Caco-2 (cell line): ENCODE results near the gene CCDC60. TPM values are rescaled to one million over a fixed set of nuclear protein-coding genes. Genes with fewer than 3 reads are reported as not detected.

ENCODE experiments used
- BruUV-seq: library from RNA; stranded (reverse); fragments of 400-500 nt; replicated peaks from 2 replicates; lab custom pipeline; 2021; lab: Mats Ljungman, UMichigan
- CTCF ChIA-PET: fragments of 300-600 bp; sonication (Branson Sonifier 250); formaldehyde crosslinking; loops from one replicate; lab custom pipeline; 2022; ENCODE audit warnings: antibody characterized with exemption; lab: Charles Lee
- POLR2A ChIA-PET: fragments of 300-600 bp; sonication (Branson Sonifier 250); formaldehyde crosslinking; loops from one replicate; lab custom pipeline; 2022; ENCODE audit warnings: antibody characterized with exemption; lab: Charles Lee
- DNase-seq, 2 experiments: peaks; one replicate each; pipeline versions ENCODE4 v3.0.0 to v3.0.0-alpha.2; 2020 to 2022
- H3K27me3 ChIP-seq: replicated peaks from 2 replicates; pipeline ENCODE4 v1.6.0; 2011; ENCODE audit warnings: low read length; ENCODE audit not compliant: control insufficient read depth, insufficient read depth
- H3K36me3 ChIP-seq: 2 replicates; pipeline ENCODE4 v1.5.1; 2011; ENCODE audit warnings: low read length; ENCODE audit not compliant: control insufficient read depth, insufficient read depth
- H3K4me1 ChIP-seq: fragments of 250-450 bp; sonication (Bioruptor Pico); 2 replicates; pipeline ENCODE4 v1.5.1; 2020; ENCODE audit warnings: mild to moderate bottlenecking
- H3K4me3 ChIP-seq: 2 replicates; pipeline ENCODE4 v1.5.1; 2011; ENCODE audit warnings: low read depth, mild to moderate bottlenecking, control low read depth, low read length
- H3K9me3 ChIP-seq: fragments of 250-450 bp; sonication (Bioruptor Pico); 2 replicates; pipeline ENCODE4 v1.5.1; 2020; ENCODE audit warnings: mild to moderate bottlenecking, moderate library complexity
- H3K27ac Mint-ChIP-seq: one replicate; pipeline ENCODE4 v1.8.0; 2022; ENCODE audit warnings: mixed read lengths; ENCODE audit not compliant: unreplicated experiment
- H3K27me3 Mint-ChIP-seq: one replicate; pipeline ENCODE4 v1.8.0; 2022; ENCODE audit warnings: mixed read lengths; ENCODE audit not compliant: insufficient read depth, unreplicated experiment
- H3K36me3 Mint-ChIP-seq: one replicate; pipeline ENCODE4 v1.8.0; 2022; ENCODE audit warnings: mild to moderate bottlenecking, mixed read lengths; ENCODE audit not compliant: insufficient read depth, unreplicated experiment
- H3K4me1 Mint-ChIP-seq: one replicate; pipeline ENCODE4 v1.8.0; 2022; ENCODE audit warnings: low read depth, mixed read lengths; ENCODE audit not compliant: unreplicated experiment
- H3K4me3 Mint-ChIP-seq: one replicate; pipeline ENCODE4 v1.8.0; 2022; ENCODE audit warnings: mild to moderate bottlenecking, moderate library complexity, mixed read lengths; ENCODE audit not compliant: unreplicated experiment
- H3K9me3 Mint-ChIP-seq: one replicate; pipeline ENCODE4 v1.8.0; 2022; ENCODE audit warnings: mixed read lengths; ENCODE audit not compliant: unreplicated experiment
- intact Hi-C: fragments of 100-400 bp; cut with micrococcal nuclease; formaldehyde crosslinking; loops from one replicate; pipeline ENCODE4 v1.10.0; 2022; ENCODE audit not compliant: unreplicated experiment
- total RNA-seq: library from RNA; stranded (reverse); gene quantifications from 2 replicates; pipeline ENCODE4 v1.2.3, GENCODE V29; 2022
- TF ChIP-seq, protein P1 (sequence below), 2 experiments: fragments of 200-600 bp in 1 of 2; IDR thresholded peaks; 1 replicate in 1 of 2; 2 replicates in 1 of 2; pipeline versions ENCODE4 v1.5.1 to v1.8.0; 2011 to 2022; ENCODE audit warnings: antibody characterized with exemption in 1 of 2, control low read depth in 1 of 2, inconsistent platforms in 1 of 2, low read depth in 1 of 2, low read length in 1 of 2, mild to moderate bottlenecking in 1 of 2, moderate library complexity in 1 of 2; ENCODE audit not compliant: insufficient read depth in 1 of 2, severe bottlenecking in 1 of 2, unreplicated experiment in 1 of 2

The CCDC60 gene
- total RNA-seq, 1 experiment from 2014 or later, result not detected

DNA sequence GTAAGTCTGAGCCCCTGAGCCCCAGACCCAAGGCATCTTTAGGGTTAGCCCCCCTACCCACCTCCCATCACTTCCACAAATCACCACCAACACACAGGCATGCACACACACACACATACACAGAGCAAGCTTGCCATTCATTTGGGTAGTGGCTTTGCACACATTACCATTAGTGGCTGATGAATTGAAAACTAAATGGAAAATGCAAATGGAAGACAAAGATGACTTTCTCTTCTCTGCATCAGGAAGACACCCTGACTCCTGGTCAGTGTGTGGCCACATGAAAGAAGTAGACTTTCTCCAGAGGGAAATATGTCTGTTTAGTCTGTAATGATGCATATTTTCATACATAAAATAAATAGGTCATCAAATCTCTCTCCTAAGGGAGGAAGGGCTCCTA lies 55.2 kb downstream of the CCDC60 start:
- TF ChIP-seq, protein P1, sequence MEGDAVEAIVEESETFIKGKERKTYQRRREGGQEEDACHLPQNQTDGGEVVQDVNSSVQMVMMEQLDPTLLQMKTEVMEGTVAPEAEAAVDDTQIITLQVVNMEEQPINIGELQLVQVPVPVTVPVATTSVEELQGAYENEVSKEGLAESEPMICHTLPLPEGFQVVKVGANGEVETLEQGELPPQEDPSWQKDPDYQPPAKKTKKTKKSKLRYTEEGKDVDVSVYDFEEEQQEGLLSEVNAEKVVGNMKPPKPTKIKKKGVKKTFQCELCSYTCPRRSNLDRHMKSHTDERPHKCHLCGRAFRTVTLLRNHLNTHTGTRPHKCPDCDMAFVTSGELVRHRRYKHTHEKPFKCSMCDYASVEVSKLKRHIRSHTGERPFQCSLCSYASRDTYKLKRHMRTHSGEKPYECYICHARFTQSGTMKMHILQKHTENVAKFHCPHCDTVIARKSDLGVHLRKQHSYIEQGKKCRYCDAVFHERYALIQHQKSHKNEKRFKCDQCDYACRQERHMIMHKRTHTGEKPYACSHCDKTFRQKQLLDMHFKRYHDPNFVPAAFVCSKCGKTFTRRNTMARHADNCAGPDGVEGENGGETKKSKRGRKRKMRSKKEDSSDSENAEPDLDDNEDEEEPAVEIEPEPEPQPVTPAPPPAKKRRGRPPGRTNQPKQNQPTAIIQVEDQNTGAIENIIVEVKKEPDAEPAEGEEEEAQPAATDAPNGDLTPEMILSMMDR (IDR thresholded peaks at IDR 0.05; ENCODE audit: insufficient read depth in 1 of 2, low read depth in 1 of 2, low read length in 1 of 2, severe bottlenecking in 1 of 2, unreplicated experiment in 1 of 2), result no peak
- Mint-ChIP-seq H3K27me3 (peaks cover 3% of the 10 kb centered on the region), H3K4me3 (no peak overlapping the region), H3K36me3 (no peaks in the 10 kb centered on the region), H3K4me1 (no peaks in the 10 kb centered on the region), H3K9me3 (no peaks in the 10 kb centered on the region), H3K27ac (no peak overlapping the region)
- intact Hi-C loops, result no loop called here
- Histone ChIP-seq H3K4me1 (no peaks in the 10 kb centered on the region), H3K27me3 (no peaks in the 10 kb centered on the region), H3K36me3 (no peaks in the 10 kb centered on the region), H3K4me3 (no peak overlapping the region), H3K9me3 (no peaks in the 10 kb centered on the region)
- CTCF ChIA-PET, result no interaction called here
- no peak for DNase-seq
- BruUV-seq, result no TSS peak
- POLR2A ChIA-PET, result no interaction called here

- Mint-ChIP-seq H3K27ac (no peak overlapping the region), H3K27me3 (peaks cover 5% of the 10 kb centered on the region), H3K9me3 (no peaks in the 10 kb centered on the region), H3K36me3 (no peaks in the 10 kb centered on the region), H3K4me1 (no peaks in the 10 kb centered on the region), H3K4me3 (no peak overlapping the region)
- Histone ChIP-seq H3K36me3 (no peaks in the 10 kb centered on the region), H3K4me1 (no peaks in the 10 kb centered on the region), H3K27me3 (no peaks in the 10 kb centered on the region), H3K4me3 (no peak overlapping the region), H3K9me3 (no peaks in the 10 kb centered on the region)
- TF ChIP-seq, protein P1 (IDR thresholded peaks at IDR 0.05; ENCODE audit: insufficient read depth in 1 of 2, low read depth in 1 of 2, low read length in 1 of 2, severe bottlenecking in 1 of 2, unreplicated experiment in 1 of 2), result no peak
- ChIA-PET CTCF (no interaction called here), POLR2A (interaction anchor here (0.6 kb wide), 1 partner anchor 213 kb away, joined by 3 read pairs; no protein-coding TSS in a partner anchor)
- BruUV-seq, result no TSS peak
- no peak for DNase-seq
- intact Hi-C loops, result no loop called here
These were observed 57.1 kb downstream of the CCDC60 start for GRCh38 chr12:119391673-119392072.

GRCh38 chr12:119393677-119394076 lies 59.1 kb downstream of the CCDC60 start:
- Histone ChIP-seq H3K4me1 (no peaks in the 10 kb centered on the region), H3K36me3 (no peaks in the 10 kb centered on the region), H3K27me3 (no peaks in the 10 kb centered on the region), H3K9me3 (peaks cover 5% of the 10 kb centered on the region), H3K4me3 (no peak overlapping the region)
- BruUV-seq, result no TSS peak
- ChIA-PET POLR2A (no interaction called here), CTCF (no interaction called here)
- no peaks in the 10 kb centered on the region for H3K4me1 Mint-ChIP-seq
- H3K4me3 Mint-ChIP-seq, result no peak overlapping the region
- H3K27ac Mint-ChIP-seq, result no peak overlapping the region
- no peaks in the 10 kb centered on the region for H3K36me3 Mint-ChIP-seq
- TF ChIP-seq, protein P1 (IDR thresholded peaks at IDR 0.05; ENCODE audit: insufficient read depth in 1 of 2, low read depth in 1 of 2, low read length in 1 of 2, severe bottlenecking in 1 of 2, unreplicated experiment in 1 of 2), result no peak
- peaks cover 2% of the 10 kb centered on the region for H3K27me3 Mint-ChIP-seq
- no peaks in the 10 kb centered on the region for H3K9me3 Mint-ChIP-seq
- no peak for DNase-seq
- intact Hi-C loops, result no loop called here
